Peyer's patch (tissue), 4 donors: ENCODE data around the gene SCFD2.

Experiments
- POLR2A ChIP-seq, 2 donors: fragments of 450-650 bp; IDR thresholded peaks; one replicate each; pipeline ENCODE4 v1.5.1; 2017; ENCODE audit warnings: antibody characterized with exemption in 2 of 2, mild to moderate bottlenecking in 2 of 2, moderate library complexity in 2 of 2
- TF ChIP-seq, protein P1 (sequence below), 6 experiments: fragments of 450-650 bp in 4 of 6; fragments of 200-600 bp in 2 of 6; sonication (generic) in 1 of 6; IDR thresholded peaks; one replicate each; pipeline ENCODE4 v1.5.1; 2017 to 2019; ENCODE audit warnings: antibody characterized with exemption in 6 of 6, mild to moderate bottlenecking in 3 of 6, moderate library complexity in 1 of 6

DNA sequence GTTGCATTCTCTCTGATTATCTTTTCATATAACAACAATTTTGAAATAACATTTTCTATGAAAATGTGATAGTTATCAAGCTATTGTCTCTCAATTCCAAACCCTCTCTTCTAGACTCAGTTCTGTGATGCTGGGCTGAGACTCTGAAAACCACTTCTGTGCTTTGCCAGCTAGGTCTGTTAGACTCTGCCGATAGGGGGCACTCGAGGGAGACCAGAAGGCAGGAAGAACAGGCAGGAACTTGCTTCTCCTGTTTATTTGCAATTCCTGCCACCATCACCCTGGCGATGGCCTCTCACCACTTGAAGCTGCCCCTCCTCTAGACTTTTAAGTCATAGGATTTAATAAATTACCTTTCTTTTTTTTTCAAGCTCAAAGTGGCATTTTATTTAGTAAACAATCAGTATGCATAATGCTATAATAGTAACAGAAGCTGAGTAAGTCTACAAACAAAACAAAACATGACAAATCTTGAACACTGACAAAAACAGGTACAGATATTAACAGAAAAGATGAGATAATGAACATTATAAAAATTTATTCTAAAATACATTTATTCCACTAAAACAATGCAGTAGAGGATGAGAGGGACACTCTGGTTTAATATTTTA lies 454.1 kb downstream of the SCFD2 start:
- TF ChIP-seq, protein P1, sequence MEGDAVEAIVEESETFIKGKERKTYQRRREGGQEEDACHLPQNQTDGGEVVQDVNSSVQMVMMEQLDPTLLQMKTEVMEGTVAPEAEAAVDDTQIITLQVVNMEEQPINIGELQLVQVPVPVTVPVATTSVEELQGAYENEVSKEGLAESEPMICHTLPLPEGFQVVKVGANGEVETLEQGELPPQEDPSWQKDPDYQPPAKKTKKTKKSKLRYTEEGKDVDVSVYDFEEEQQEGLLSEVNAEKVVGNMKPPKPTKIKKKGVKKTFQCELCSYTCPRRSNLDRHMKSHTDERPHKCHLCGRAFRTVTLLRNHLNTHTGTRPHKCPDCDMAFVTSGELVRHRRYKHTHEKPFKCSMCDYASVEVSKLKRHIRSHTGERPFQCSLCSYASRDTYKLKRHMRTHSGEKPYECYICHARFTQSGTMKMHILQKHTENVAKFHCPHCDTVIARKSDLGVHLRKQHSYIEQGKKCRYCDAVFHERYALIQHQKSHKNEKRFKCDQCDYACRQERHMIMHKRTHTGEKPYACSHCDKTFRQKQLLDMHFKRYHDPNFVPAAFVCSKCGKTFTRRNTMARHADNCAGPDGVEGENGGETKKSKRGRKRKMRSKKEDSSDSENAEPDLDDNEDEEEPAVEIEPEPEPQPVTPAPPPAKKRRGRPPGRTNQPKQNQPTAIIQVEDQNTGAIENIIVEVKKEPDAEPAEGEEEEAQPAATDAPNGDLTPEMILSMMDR (IDR thresholded peaks at IDR 0.05): peak in 5 of 6 experiments; percentile 15 to 74 (median 56)
- TF ChIP-seq POLR2A (IDR thresholded peaks at IDR 0.05): no peak
